Fibroblast of gingiva (primary cell): ENCODE results near the gene ACP3.
"Not testable (repeated sequence)": the region's sequence is repeated elsewhere in the genome, so short reads cannot be mapped to it uniquely, and the experiment has no call there.

Experiments
- DNase-seq: peaks from one replicate; pipeline ENCODE4 v3.0.0-alpha.2; 2011; ENCODE audit warnings: low read depth

ACP3 gene

GRCh38 chr3:132368515-132368914 lies 51.3 kb downstream of the ACP3 start:
- no peak for DNase-seq

GRCh38 chr3:132368962-132369361 lies 51.8 kb downstream of the ACP3 start:
- DNase-seq: no peak

- DNase-seq: not testable (repeated sequence)
Observed at GRCh38 chr3:132376945-132377354, 59.7 kb downstream of the ACP3 start.

- no peak for DNase-seq
Observed at GRCh38 chr3:132378048-132378762, 61.0 kb downstream of the ACP3 start.

- DNase-seq: no peak
Observed at GRCh38 chr3:132378846-132379245, 61.6 kb downstream of the ACP3 start.

- DNase-seq: peak; percentile 10
Observed at GRCh38 chr3:132380920-132381319, 63.7 kb downstream of the ACP3 start.

- no peak for DNase-seq
Observed at GRCh38 chr3:132381348-132381944, 64.2 kb downstream of the ACP3 start.

- DNase-seq: no peak
Observed at GRCh38 chr3:132382267-132382666, 65.1 kb downstream of the ACP3 start.

- DNase-seq: no peak
Observed at GRCh38 chr3:132382688-132383194, 65.5 kb downstream of the ACP3 start.

GRCh38 chr3:132386259-132386658 lies 69.1 kb downstream of the ACP3 start:
- no peak for DNase-seq

- DNase-seq: not testable (repeated sequence)
Observed at GRCh38 chr3:132392675-132393074, 75.5 kb downstream of the ACP3 start.

GRCh38 chr3:132394320-132394719 lies 77.1 kb downstream of the ACP3 start:
- DNase-seq: peak; percentile 53

- DNase-seq: no peak
Observed at GRCh38 chr3:132395126-132395525, 77.9 kb downstream of the ACP3 start.

- no peak for DNase-seq
Observed at GRCh38 chr3:132396255-132396654, 79.0 kb downstream of the ACP3 start.

GRCh38 chr3:132396776-132397175 lies 79.6 kb downstream of the ACP3 start:
- not testable (repeated sequence) for DNase-seq

- DNase-seq: peak; percentile 60
Observed at GRCh38 chr3:132399054-132399929, 82.1 kb downstream of the ACP3 start.

GRCh38 chr3:132401255-132401654 lies 84.0 kb downstream of the ACP3 start:
- DNase-seq: no peak

GRCh38 chr3:132404276-132404675 lies 87.1 kb downstream of the ACP3 start:
- no peak for DNase-seq

GRCh38 chr3:132405188-132405587 lies 88.0 kb downstream of the ACP3 start:
- no peak for DNase-seq

GRCh38 chr3:132405609-132406299 lies 88.5 kb downstream of the ACP3 start:
- DNase-seq: no peak

GRCh38 chr3:132406587-132406986 lies 89.4 kb downstream of the ACP3 start:
- DNase-seq: no peak

- no peak for DNase-seq
Observed at GRCh38 chr3:132407025-132407424, 89.8 kb downstream of the ACP3 start.
